CD4-positive, alpha-beta T cell (primary cell): Measurements from ENCODE around the gene TCIRG1. TPM values are rescaled to one million over a fixed set of nuclear protein-coding genes. Genes with fewer than 3 reads are reported as not detected.

ENCODE experiments used
- ATAC-seq: fragments of 200-7000 bp; cut with Tn5 transposase; one replicate; pipeline ENCODE4 v1.10.0; 2022; ENCODE audit warnings: mild to moderate bottlenecking; ENCODE audit not compliant: poor library complexity
- CTCF ChIA-PET: fragments of 350-600 bp; sonication (Branson Sonifier 250); formaldehyde crosslinking; loops from one replicate; lab custom pipeline; 2021; ENCODE audit warnings: antibody characterized with exemption, inconsistent platforms; lab: Charles Lee
- POLR2A ChIA-PET: fragments of 350-600 bp; sonication (Branson Sonifier 250); formaldehyde crosslinking; loops from one replicate; lab custom pipeline; 2021; ENCODE audit warnings: antibody characterized with exemption, inconsistent platforms; lab: Charles Lee
- DNase-seq, 14 experiments: peaks; one replicate each; pipeline ENCODE4 v3.0.0-alpha.2; 2013 to 2020; ENCODE audit warnings: mixed read lengths in 2 of 14
- H3K27ac ChIP-seq, 2 donors: one replicate each; pipeline versions ENCODE4 v1.5.1 to v1.7.0; 2013; ENCODE audit warnings: low read length in 2 of 2, low read depth in 1 of 2, mild to moderate bottlenecking in 1 of 2
- H3K27me3 ChIP-seq, 2 experiments: 1 replicate in 1 of 2; 2 replicates in 1 of 2; pipeline versions ENCODE4 v1.6.1 to v1.7.0; 2013; ENCODE audit warnings: low read length in 2 of 2, control low read depth in 1 of 2, mild to moderate bottlenecking in 1 of 2, moderate library complexity in 1 of 2; ENCODE audit not compliant: insufficient read depth in 2 of 2, control insufficient read depth in 1 of 2
- H3K36me3 ChIP-seq: one replicate; pipeline ENCODE4 v1.6.1; 2013; ENCODE audit warnings: low read length, control low read depth; ENCODE audit not compliant: insufficient read depth
- H3K4me1 ChIP-seq: one replicate; pipeline ENCODE4 v1.6.1; 2013; ENCODE audit warnings: low read length, control low read depth; ENCODE audit not compliant: insufficient read depth
- H3K4me3 ChIP-seq: one replicate; pipeline ENCODE4 v1.5.1; 2013; ENCODE audit warnings: mild to moderate bottlenecking, low read length, moderate library complexity
- H3K9me3 ChIP-seq, 2 experiments: 1 replicate in 1 of 2; 2 replicates in 1 of 2; pipeline versions ENCODE4 v1.6.1 to v1.7.0; 2013; ENCODE audit warnings: low read length in 2 of 2, mild to moderate bottlenecking in 2 of 2, control low read depth in 1 of 2, moderate library complexity in 1 of 2; ENCODE audit not compliant: control insufficient read depth in 1 of 2, insufficient read depth in 1 of 2
- H3K27ac Mint-ChIP-seq: one replicate; pipeline ENCODE4 v1.8.0; 2020; ENCODE audit warnings: mixed read lengths
- H3K27me3 Mint-ChIP-seq: one replicate; pipeline ENCODE4 v1.8.0; 2021; ENCODE audit warnings: mixed read lengths
- H3K36me3 Mint-ChIP-seq: one replicate; pipeline ENCODE4 v1.8.0; 2021; ENCODE audit warnings: low read depth, mixed read lengths
- H3K4me1 Mint-ChIP-seq: one replicate; pipeline ENCODE4 v1.8.0; 2021; ENCODE audit warnings: low read depth, mixed read lengths
- H3K4me3 Mint-ChIP-seq: one replicate; pipeline ENCODE4 v1.8.0; 2020; ENCODE audit warnings: mild to moderate bottlenecking, mixed read lengths
- H3K9me3 Mint-ChIP-seq: one replicate; pipeline ENCODE4 v1.8.0; 2020; ENCODE audit warnings: mixed read lengths
- intact Hi-C, 2 experiments: fragments of 100-400 bp; cut with DNase I in 1 of 2; cut with micrococcal nuclease in 1 of 2; formaldehyde crosslinking; loops; one replicate each; pipeline versions ENCODE4 v1.15.1 to v1.9.0; 2023 to 2025; cut with DNase I, micrococcal nuclease
- total RNA-seq, 174 experiments: library from RNA in 2 of 174; stranded (reverse) in 2 of 174; gene quantifications; one replicate each; pipeline ENCODE4 v1.2.3 and lab custom pipeline; 2021 to 2026
- TF ChIP-seq, protein P1 (sequence below): fragments of 200-600 bp; IDR thresholded peaks from one replicate; pipeline ENCODE4 v1.8.0; 2022; ENCODE audit warnings: antibody characterized with exemption, mild to moderate bottlenecking

Gene TCIRG1
- total RNA-seq, 2 experiments from 2014 or later: 202 to 207 TPM

GRCh38 chr11:68051191-68052136 is 12.6 kb downstream of the TCIRG1 start:
- intact Hi-C loops: no loop called here
- no peaks in the 10 kb centered on the region for H3K27me3 ChIP-seq
- Mint-ChIP-seq H3K9me3 (no peaks in the 10 kb centered on the region), H3K27me3 (no peaks in the 10 kb centered on the region), H3K27ac (peak overlapping the region; percentile 18), H3K4me1 (no peaks in the 10 kb centered on the region), H3K4me3 (no peak overlapping the region), H3K36me3 (peaks cover 20% of the 10 kb centered on the region)
- no peak for ATAC-seq
- ChIA-PET CTCF (no interaction called here), POLR2A (interaction anchor here (1.4 kb wide), 1 partner anchor 12 kb away, joined by 3 read pairs; no protein-coding TSS in a partner anchor)
- TF ChIP-seq, protein P1, sequence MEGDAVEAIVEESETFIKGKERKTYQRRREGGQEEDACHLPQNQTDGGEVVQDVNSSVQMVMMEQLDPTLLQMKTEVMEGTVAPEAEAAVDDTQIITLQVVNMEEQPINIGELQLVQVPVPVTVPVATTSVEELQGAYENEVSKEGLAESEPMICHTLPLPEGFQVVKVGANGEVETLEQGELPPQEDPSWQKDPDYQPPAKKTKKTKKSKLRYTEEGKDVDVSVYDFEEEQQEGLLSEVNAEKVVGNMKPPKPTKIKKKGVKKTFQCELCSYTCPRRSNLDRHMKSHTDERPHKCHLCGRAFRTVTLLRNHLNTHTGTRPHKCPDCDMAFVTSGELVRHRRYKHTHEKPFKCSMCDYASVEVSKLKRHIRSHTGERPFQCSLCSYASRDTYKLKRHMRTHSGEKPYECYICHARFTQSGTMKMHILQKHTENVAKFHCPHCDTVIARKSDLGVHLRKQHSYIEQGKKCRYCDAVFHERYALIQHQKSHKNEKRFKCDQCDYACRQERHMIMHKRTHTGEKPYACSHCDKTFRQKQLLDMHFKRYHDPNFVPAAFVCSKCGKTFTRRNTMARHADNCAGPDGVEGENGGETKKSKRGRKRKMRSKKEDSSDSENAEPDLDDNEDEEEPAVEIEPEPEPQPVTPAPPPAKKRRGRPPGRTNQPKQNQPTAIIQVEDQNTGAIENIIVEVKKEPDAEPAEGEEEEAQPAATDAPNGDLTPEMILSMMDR: no peak
- DNase-seq: no peak
- H3K4me3 ChIP-seq: no peak overlapping the region
- no peaks in the 10 kb centered on the region for H3K4me1 ChIP-seq
- peaks cover 55% of the 10 kb centered on the region for H3K36me3 ChIP-seq
- no peaks in the 10 kb centered on the region for H3K9me3 ChIP-seq
- no peak overlapping the region for H3K27ac ChIP-seq

- H3K4me3 Mint-ChIP-seq: no peak overlapping the region
- H3K27me3 Mint-ChIP-seq: no peaks in the 10 kb centered on the region
- peak overlapping the region; percentile 18 for H3K27ac Mint-ChIP-seq
- H3K9me3 Mint-ChIP-seq: no peaks in the 10 kb centered on the region
- Histone ChIP-seq H3K4me1 (no peaks in the 10 kb centered on the region), H3K27ac (no peak overlapping the region), H3K27me3 (no peaks in the 10 kb centered on the region), H3K9me3 (no peaks in the 10 kb centered on the region), H3K4me3 (no peak overlapping the region), H3K36me3 (peaks cover 50% of the 10 kb centered on the region)
- ChIA-PET CTCF (no interaction called here), POLR2A (no interaction called here)
- TF ChIP-seq, protein P1: no peak
- intact Hi-C loops: no loop called here
- no peaks in the 10 kb centered on the region for H3K4me1 Mint-ChIP-seq
- peak; percentile 19 for ATAC-seq
- H3K36me3 Mint-ChIP-seq: peaks cover 20% of the 10 kb centered on the region
- DNase-seq: no peak
These were observed 13.5 kb downstream of the TCIRG1 start for GRCh38 chr11:68052137-68052873.

- Histone ChIP-seq H3K4me3 (no peak overlapping the region), H3K4me1 (no peaks in the 10 kb centered on the region), H3K27ac (no peak overlapping the region), H3K27me3 (no peaks in the 10 kb centered on the region), H3K36me3 (peaks cover 44% of the 10 kb centered on the region), H3K9me3 (no peaks in the 10 kb centered on the region)
- no peak overlapping the region for H3K27ac Mint-ChIP-seq
- peaks cover 20% of the 10 kb centered on the region for H3K36me3 Mint-ChIP-seq
- H3K4me1 Mint-ChIP-seq: no peaks in the 10 kb centered on the region
- CTCF ChIA-PET: no interaction called here
- no peak overlapping the region for H3K4me3 Mint-ChIP-seq
- intact Hi-C loops: no loop called here
- POLR2A ChIA-PET: no interaction called here
- H3K9me3 Mint-ChIP-seq: no peaks in the 10 kb centered on the region
- no peak for ATAC-seq
- no peaks in the 10 kb centered on the region for H3K27me3 Mint-ChIP-seq
- TF ChIP-seq, protein P1: no peak
- peak in 1 of 14 experiments; percentile 27 for DNase-seq
These were observed 14.3 kb downstream of the TCIRG1 start for GRCh38 chr11:68053117-68053516.
